Type B pancreatic cell (in vitro differentiated cells): ENCODE results near the gene IFNK. TPM values are rescaled to one million over a fixed set of nuclear protein-coding genes. Genes with fewer than 3 reads are reported as not detected.

Experiments used
- DNase-seq: peaks from one replicate; pipeline ENCODE4 v3.0.0; 2021; ENCODE audit warnings: mixed read lengths; ENCODE audit not compliant: unreplicated experiment; ENCODE audit errors: extremely low spot score
- H3K27ac Mint-ChIP-seq: 2 replicates; pipeline ENCODE4 v1.8.0; 2021; ENCODE audit warnings: mild to moderate bottlenecking, mixed read lengths
- H3K27me3 Mint-ChIP-seq: 2 replicates; pipeline ENCODE4 v1.8.0; 2021; ENCODE audit warnings: mixed read lengths
- H3K36me3 Mint-ChIP-seq: 2 replicates; pipeline ENCODE4 v1.8.0; 2021; ENCODE audit warnings: mixed read lengths
- H3K4me1 Mint-ChIP-seq: one replicate; pipeline ENCODE4 v1.8.0; 2021; ENCODE audit warnings: mixed read lengths; ENCODE audit not compliant: unreplicated experiment
- H3K4me3 Mint-ChIP-seq: 2 replicates; pipeline ENCODE4 v1.8.0; 2021; ENCODE audit warnings: mild to moderate bottlenecking, mixed read lengths
- H3K9me3 Mint-ChIP-seq: 2 replicates; pipeline ENCODE4 v1.8.0; 2021; ENCODE audit warnings: mixed read lengths
- total RNA-seq: library from RNA; stranded (reverse); gene quantifications from 2 replicates; pipeline ENCODE4 v1.2.1, GENCODE V29; 2021; ENCODE audit warnings: low replicate concordance
- TF ChIP-seq, protein P1 (sequence below): fragments of 200-600 bp; sonication (generic); conservative IDR thresholded peaks from 2 replicates; pipeline ENCODE4 v1.5.0; 2021; ENCODE audit warnings: antibody characterized with exemption, mild to moderate bottlenecking

The IFNK gene
- total RNA-seq, 1 donor from 2014 or later = not detected

DNA sequence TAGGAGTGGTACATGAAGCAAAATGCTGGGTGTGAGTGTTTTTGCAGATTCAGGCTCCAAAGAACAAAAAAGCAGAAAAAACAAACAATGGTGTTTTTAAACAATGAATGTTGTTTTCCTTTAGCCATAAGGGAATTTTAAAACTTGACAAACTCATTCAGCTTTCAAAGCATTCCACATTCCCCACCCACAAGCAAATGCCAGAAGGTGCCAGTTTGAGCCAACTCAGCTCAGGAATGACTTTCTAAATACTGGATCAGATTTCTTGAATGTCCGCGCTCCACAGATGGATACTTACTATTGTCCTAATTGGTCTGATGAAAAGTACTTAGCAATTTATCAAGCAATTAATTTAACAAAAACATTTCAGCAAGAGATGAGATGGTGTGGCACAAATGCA, 18.4 kb downstream of the IFNK start:
- TF ChIP-seq, protein P1, sequence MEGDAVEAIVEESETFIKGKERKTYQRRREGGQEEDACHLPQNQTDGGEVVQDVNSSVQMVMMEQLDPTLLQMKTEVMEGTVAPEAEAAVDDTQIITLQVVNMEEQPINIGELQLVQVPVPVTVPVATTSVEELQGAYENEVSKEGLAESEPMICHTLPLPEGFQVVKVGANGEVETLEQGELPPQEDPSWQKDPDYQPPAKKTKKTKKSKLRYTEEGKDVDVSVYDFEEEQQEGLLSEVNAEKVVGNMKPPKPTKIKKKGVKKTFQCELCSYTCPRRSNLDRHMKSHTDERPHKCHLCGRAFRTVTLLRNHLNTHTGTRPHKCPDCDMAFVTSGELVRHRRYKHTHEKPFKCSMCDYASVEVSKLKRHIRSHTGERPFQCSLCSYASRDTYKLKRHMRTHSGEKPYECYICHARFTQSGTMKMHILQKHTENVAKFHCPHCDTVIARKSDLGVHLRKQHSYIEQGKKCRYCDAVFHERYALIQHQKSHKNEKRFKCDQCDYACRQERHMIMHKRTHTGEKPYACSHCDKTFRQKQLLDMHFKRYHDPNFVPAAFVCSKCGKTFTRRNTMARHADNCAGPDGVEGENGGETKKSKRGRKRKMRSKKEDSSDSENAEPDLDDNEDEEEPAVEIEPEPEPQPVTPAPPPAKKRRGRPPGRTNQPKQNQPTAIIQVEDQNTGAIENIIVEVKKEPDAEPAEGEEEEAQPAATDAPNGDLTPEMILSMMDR = no peak
- no peak overlapping the region for H3K27ac Mint-ChIP-seq
- no peaks in the 10 kb centered on the region for H3K27me3 Mint-ChIP-seq

DNA sequence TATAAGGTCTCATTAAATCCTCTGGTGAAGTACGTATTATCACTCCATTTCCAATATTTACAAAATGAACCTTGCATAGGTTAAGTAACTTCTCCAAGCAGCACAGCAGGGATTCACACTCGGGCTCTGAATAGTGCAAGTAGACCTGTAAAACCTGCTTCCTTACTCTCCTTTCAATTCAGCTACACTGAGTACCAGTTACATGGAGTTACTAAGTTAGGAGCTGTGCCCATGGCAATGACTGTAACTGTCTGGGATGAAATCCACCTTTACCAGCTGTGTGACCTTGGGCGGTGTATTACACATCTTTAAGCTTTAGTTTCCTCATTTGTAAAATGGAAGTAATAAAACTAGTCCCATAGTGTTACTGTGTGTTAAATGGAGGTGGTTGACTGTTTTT, 21.4 kb downstream of the IFNK start:
- Mint-ChIP-seq H3K36me3 (peaks cover 21% of the 10 kb centered on the region), H3K9me3 (no peaks in the 10 kb centered on the region), H3K4me1 (peaks cover 11% of the 10 kb centered on the region), H3K4me3 (no peak overlapping the region), H3K27ac (no peak overlapping the region), H3K27me3 (no peaks in the 10 kb centered on the region)
- TF ChIP-seq, protein P1 = no peak
- no peak for DNase-seq

More for the DNA sequence above, 18.4 kb downstream of the IFNK start:
- Mint-ChIP-seq H3K36me3 (peaks cover 21% of the 10 kb centered on the region), H3K9me3 (no peaks in the 10 kb centered on the region), H3K4me3 (no peak overlapping the region), H3K4me1 (peaks cover 23% of the 10 kb centered on the region)
- no peak for DNase-seq

DNA sequence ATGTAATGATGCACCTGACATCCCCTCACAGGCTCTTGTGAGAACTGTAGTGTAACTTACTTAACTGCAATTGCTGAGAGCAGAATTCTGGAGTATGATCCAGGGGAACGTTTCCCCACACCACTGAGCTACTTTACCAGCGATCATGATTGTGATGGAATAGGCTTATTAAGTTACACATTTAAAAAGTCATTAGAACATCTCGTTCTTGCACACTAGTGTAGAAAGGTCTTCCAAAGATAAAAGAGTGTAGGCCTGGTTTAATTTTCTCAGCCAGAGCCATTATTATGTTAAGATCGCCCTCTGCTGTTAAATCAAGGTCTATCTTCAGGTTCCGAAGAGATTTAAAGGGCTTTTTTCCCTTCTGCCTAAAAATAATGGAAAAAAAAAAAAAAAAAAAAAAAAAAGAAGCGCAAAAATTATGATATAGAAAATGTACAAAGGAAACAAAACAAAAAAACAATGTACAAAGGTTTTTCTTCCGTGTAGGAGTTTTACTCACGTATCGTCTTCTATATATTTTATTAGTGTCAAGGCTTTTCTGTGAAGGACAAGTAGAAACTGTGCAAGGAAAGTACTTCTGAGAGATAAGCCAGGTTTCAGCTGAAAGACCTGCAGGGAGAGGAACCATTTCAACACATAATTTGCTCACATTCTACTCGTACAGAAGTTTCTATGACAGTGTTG, 24.1 kb downstream of the IFNK start:
- H3K27me3 Mint-ChIP-seq = no peaks in the 10 kb centered on the region
- DNase-seq = no peak
- no peaks in the 10 kb centered on the region for H3K9me3 Mint-ChIP-seq
- no peak overlapping the region for H3K4me3 Mint-ChIP-seq
- TF ChIP-seq, protein P1 = peak; percentile 77
- no peak overlapping the region for H3K27ac Mint-ChIP-seq
- H3K4me1 Mint-ChIP-seq = no peaks in the 10 kb centered on the region
- peaks cover 32% of the 10 kb centered on the region for H3K36me3 Mint-ChIP-seq

DNA sequence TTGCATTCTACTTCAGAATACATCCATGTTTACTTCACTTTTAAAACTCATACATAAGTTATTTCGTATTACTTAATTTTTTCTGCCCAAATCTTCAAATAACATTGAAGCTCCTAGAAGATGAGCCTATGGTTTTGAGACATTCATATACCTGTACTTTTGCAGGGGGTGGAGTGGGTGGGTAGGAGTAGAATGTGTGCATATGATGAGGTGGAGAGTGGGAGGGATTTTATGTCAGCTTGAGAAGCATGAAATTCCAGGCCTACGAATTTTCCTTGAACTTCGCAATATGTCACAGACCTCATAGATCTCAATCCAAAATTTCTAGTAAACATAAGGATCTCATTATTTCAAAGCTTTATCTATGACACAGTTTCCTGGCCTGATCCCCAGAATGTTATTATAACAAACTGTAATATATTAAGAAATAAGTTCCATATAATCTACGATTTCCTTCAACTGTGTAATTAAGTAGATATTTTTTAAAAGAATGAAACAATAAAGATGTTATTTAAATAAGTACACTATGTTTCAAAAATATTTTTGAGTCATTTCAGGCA, 25.2 kb downstream of the IFNK start:
- no peaks in the 10 kb centered on the region for H3K27me3 Mint-ChIP-seq
- peaks cover 40% of the 10 kb centered on the region for H3K36me3 Mint-ChIP-seq
- H3K27ac Mint-ChIP-seq = no peak overlapping the region
- no peaks in the 10 kb centered on the region for H3K9me3 Mint-ChIP-seq
- DNase-seq = no peak
- no peak overlapping the region for H3K4me3 Mint-ChIP-seq
- H3K4me1 Mint-ChIP-seq = no peaks in the 10 kb centered on the region
- TF ChIP-seq, protein P1 = no peak

DNA sequence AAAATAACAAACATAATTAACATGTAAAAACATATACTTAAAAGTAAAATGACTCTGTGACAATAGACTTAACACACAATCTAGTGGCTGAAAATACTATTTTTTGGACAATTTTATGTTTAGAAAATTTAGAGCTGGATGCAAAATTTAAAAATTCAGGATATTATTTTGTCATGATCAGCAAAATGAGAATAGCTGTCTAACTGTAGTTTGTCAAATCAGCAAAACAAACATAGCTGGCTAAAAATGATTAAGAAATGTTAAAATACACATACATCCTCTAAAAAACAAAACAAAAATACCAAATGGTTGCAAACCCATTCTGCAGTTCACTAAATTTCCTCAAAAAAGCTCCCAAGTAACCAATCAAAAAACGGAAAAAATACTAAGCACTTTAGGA, 30.6 kb downstream of the IFNK start:
- TF ChIP-seq, protein P1 = no peak
- no peak for DNase-seq
- no peaks in the 10 kb centered on the region for H3K9me3 Mint-ChIP-seq
- no peak overlapping the region for H3K27ac Mint-ChIP-seq
- H3K27me3 Mint-ChIP-seq = no peaks in the 10 kb centered on the region
- H3K4me3 Mint-ChIP-seq = no peak overlapping the region
- H3K4me1 Mint-ChIP-seq = no peaks in the 10 kb centered on the region
- H3K36me3 Mint-ChIP-seq = peaks cover 37% of the 10 kb centered on the region
